ENCODE measurements around the gene NFKBIZ. TPM values are rescaled to one million over a fixed set of nuclear protein-coding genes. Genes with fewer than 3 reads are reported as not detected.
A peak's percentile ranks its signal among the peaks of the same experiment; 100 is the strongest.

NFKBIZ gene
- total and polyA plus RNA-seq, 2 donors (not counting 3 experiments of a cell fraction or from before 2014, with no cell fraction given): 17.5 to 28.9 TPM

GRCh38 chr3:101849714-101850245 lies 466 bp downstream of the NFKBIZ start:
- Histone ChIP-seq H3K36me3 (ENCODE audit: control insufficient read depth in 2 of 2, extremely low read depth in 1 of 2, insufficient read depth in 2 of 2, low read length in 2 of 2) (peaks cover 14 to 21% of the 10 kb centered on the region in 2 experiments), H3K27ac (ENCODE audit: insufficient read depth, low read depth, low read length) (peak overlapping the region; percentile 88), H3K4me1 (ENCODE audit: control insufficient read depth, extremely low read depth, insufficient read depth, low read length) (peaks cover 17% of the 10 kb centered on the region), H2AFZ (ENCODE audit: low read depth, low read length) (no peak overlapping the region), H4K20me1 (replicated peaks; ENCODE audit: control insufficient read depth, extremely low read depth, insufficient read depth, low read length) (no peaks in the 10 kb centered on the region), H3K9me1 (replicated peaks; ENCODE audit: control insufficient read depth, extremely low read depth, insufficient read depth, low read length) (no peaks in the 10 kb centered on the region), H3K79me2 (ENCODE audit: control insufficient read depth, insufficient read depth, low read length) (peaks cover 47% of the 10 kb centered on the region), H3K27me3 (ENCODE audit: control insufficient read depth in 2 of 2, insufficient read depth in 2 of 2, low read length in 2 of 2) (no peaks in the 10 kb centered on the region), H3K4me3 (replicated peaks in 1 of 3; ENCODE audit: insufficient read depth in 1 of 3, low read depth in 1 of 3, low read length in 3 of 3) (peak overlapping the region; percentile 88 to 99 (median 90)), H3K4me2 (ENCODE audit: insufficient read depth, low read length) (peak overlapping the region; percentile 96), H3K9me3 (replicated peaks; ENCODE audit: control insufficient read depth, insufficient read depth, low read length) (no peaks in the 10 kb centered on the region), H3K9ac (replicated peaks; ENCODE audit: extremely low read depth, insufficient read depth, low read length) (peak overlapping the region; percentile 99)
- BruUV-seq (replicated peaks): no TSS peak
- FAIRE-seq (no peak), DNase-seq (ENCODE audit: low read depth, low spot score) (peak; percentile 40)
- intact Hi-C loops (cut with micrococcal nuclease) (loop anchor here (1.0 to 5.0 kb wide), 6 partner anchors 22 to 314 kb away; no protein-coding TSS in a partner anchor), dilution Hi-C loops (cut with MboI; ENCODE audit: extremely low pct_ligation_motif_present, low sequenced_read_pairs) (loop anchor here (25.0 kb wide), 1 partner anchor 313 kb away; no protein-coding TSS in a partner anchor)
- CTCF ChIA-PET: interaction anchor here (1.2 to 3.3 kb wide), 8 partner anchors 22 to 379 kb away, joined by 3 to 39 read pairs (median 8); no protein-coding TSS in a partner anchor
- POLR2A ChIA-PET: interaction anchor here (0.8 to 2.6 kb wide), 25 partner anchors 9 to 375 kb away, joined by 3 to 31 read pairs (median 4); partner anchors contain the start of gene CEP97
- TF ChIP-seq MYC (IDR thresholded peaks at IDR 0.05; ENCODE audit: low read depth, low read length) (no peak), MAX (IDR thresholded peaks at IDR 0.05; ENCODE audit: insufficient read depth, insufficient read length) (no peak), FOS (IDR thresholded peaks at IDR 0.05; ENCODE audit: borderline replicate concordance, insufficient read depth, low read length) (no peak), POLR2A (IDR thresholded peaks at IDR 0.05; ENCODE audit: low read depth, low read length) (no peak), GATA2 (IDR thresholded peaks at IDR 0.05; ENCODE audit: insufficient read depth, insufficient read length, low read depth, low read length) (no peak), CTCF (IDR thresholded peaks at IDR 0.05; ENCODE audit: extremely low read depth in 1 of 2, insufficient read depth in 1 of 2, low read depth in 1 of 2, low read length in 2 of 2) (no peak), JUN (IDR thresholded peaks at IDR 0.05; ENCODE audit: borderline replicate concordance, insufficient read depth, insufficient read length, low read depth) (no peak), EZH2 (IDR thresholded peaks at IDR 0.05; ENCODE audit: borderline replicate concordance, low read depth, low read length, severe bottlenecking) (no peak), POLR2AphosphoS5 (IDR thresholded peaks at IDR 0.05; ENCODE audit: insufficient read depth, low read depth, low read length) (no peak)
